ENCODE measurements around the gene DDIT4. TPM values are rescaled to one million over a fixed set of nuclear protein-coding genes. Genes with fewer than 3 reads are reported as not detected.

The DDIT4 gene
- total and polyA plus RNA-seq, 2 of the 8 experiments (the other 6 are each of a cell fraction or from before 2014, with no cell fraction given), result 47.4 to 108 TPM

- TF ChIP-seq SAP30 (IDR thresholded peaks at IDR 0.05; ENCODE audit: insufficient read depth, insufficient replicate concordance, low read length) (peak; percentile 85), NANOG (IDR thresholded peaks at IDR 0.05; ENCODE audit: insufficient read depth, low read depth, low read length, poor library complexity, severe bottlenecking) (no peak), PHF8 (conservative IDR thresholded peaks at IDR 0.05; ENCODE audit: low read depth, low read length) (peak; percentile 52), GTF2F1 (IDR thresholded peaks at IDR 0.05; ENCODE audit: borderline replicate concordance, low read depth, low read length) (peak; percentile 60; the same call in 1 of the 2 replicates), HDAC6 (IDR thresholded peaks at IDR 0.05; ENCODE audit: low read depth, low read length) (no peak), EGR1 (IDR thresholded peaks at IDR 0.05; ENCODE audit: borderline replicate concordance, low read depth, low read length) (no peak), RFX5 (IDR thresholded peaks at IDR 0.05; ENCODE audit: borderline replicate concordance, low read depth, low read length) (peak; percentile 88), MAFK (IDR thresholded peaks at IDR 0.05; ENCODE audit: low read depth, low read length) (no peak), BRCA1 (IDR thresholded peaks at IDR 0.05; ENCODE audit: low read depth, low read length) (no peak), CHD1 (IDR thresholded peaks at IDR 0.05; ENCODE audit: low read depth, low read length) (no peak), KDM4A (IDR thresholded peaks at IDR 0.05; ENCODE audit: low read depth, low read length, severe bottlenecking) (no peak), ASH2L (IDR thresholded peaks at IDR 0.05; ENCODE audit: low read length) (peak; percentile 38), ZNF274 (IDR thresholded peaks at IDR 0.05; ENCODE audit: borderline replicate concordance, extremely low read depth, low read length) (no peak), SRF (IDR thresholded peaks at IDR 0.05; ENCODE audit: low read depth, low read length) (no peak), RAD21 (IDR thresholded peaks at IDR 0.05 in 1 of 2, conservative IDR thresholded peaks at IDR 0.05 in 1 of 2; ENCODE audit: low read depth in 2 of 2, low read length in 2 of 2) (no peak), EZH2 (IDR thresholded peaks at IDR 0.05; ENCODE audit: low read depth, low read length, severe bottlenecking) (no peak), CTBP2 (IDR thresholded peaks at IDR 0.05; ENCODE audit: borderline replicate concordance, insufficient read depth, insufficient read length, low read length) (no peak), SIRT6 (IDR thresholded peaks at IDR 0.05; ENCODE audit: low read length) (no peak), EP300 (IDR thresholded peaks at IDR 0.05; ENCODE audit: borderline replicate concordance in 1 of 2, low read depth in 2 of 2, low read length in 2 of 2) (0 out of 3 replicates have a peak, but pooled peaks of 1 of the 2 experiments have one; percentile 42), USF2 (IDR thresholded peaks at IDR 0.05; ENCODE audit: low read length) (no peak), POLR2A (IDR thresholded peaks at IDR 0.05; ENCODE audit: control extremely low read depth in 1 of 2, low read depth in 2 of 2, low read length in 2 of 2) (peak; percentile 100), SIX5 (IDR thresholded peaks at IDR 0.05; ENCODE audit: low read depth, low read length) (no peak)
These were observed at the start of gene DDIT4 (continued) for GRCh38 chr10:72273410-72274212.

Data from H1 (cell line).